GM12872 (cell line): Measurements from ENCODE around the gene ARAP1.

Experiments
- TF ChIP-seq, protein P1 (sequence below): IDR thresholded peaks from 3 replicates; pipeline ENCODE4 v1.5.1; 2011; ENCODE audit warnings: low read depth, mild to moderate bottlenecking, low read length, moderate library complexity; ENCODE audit not compliant: insufficient read depth

ARAP1 gene

DNA sequence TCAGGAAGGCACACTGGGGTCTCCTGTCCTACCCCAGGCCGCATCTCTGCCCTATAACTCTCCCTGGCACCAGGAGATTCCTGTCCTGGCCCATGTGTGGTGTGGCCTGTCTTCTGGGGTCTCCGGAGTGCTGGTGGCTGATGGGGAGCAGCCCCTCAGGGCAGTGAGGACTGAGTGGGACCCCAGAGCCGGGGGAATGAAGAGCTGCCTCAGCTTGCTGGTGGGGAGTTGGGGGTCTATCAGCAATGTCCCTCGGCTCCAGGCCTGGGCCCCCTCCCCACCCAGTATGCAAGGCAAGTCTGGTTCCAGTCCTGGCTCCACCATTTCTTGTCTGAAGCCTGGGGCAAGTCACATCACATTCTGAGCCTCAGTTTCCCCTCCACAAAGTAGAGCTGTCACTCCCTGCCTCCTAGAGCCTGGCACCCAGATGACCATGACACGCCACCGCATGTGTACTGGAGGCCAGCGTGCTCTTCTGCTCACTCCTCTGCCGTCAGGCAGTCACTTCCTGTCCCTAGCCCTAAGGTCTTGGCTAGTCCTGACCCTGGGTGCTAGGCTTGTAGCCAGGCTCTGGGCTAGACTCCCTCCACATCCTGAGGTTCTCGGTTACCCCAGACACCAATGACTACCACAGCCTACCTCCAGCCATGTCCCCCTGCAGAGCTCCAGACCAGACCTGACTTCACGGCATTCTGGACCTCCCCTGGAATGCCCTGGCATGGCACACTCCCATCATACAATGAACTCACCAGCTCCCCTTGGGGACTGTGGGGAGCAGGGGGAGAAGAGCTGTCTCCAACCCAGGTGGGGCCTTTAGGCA is 12.8 kb downstream of the ARAP1 start:
- TF ChIP-seq, protein P1, sequence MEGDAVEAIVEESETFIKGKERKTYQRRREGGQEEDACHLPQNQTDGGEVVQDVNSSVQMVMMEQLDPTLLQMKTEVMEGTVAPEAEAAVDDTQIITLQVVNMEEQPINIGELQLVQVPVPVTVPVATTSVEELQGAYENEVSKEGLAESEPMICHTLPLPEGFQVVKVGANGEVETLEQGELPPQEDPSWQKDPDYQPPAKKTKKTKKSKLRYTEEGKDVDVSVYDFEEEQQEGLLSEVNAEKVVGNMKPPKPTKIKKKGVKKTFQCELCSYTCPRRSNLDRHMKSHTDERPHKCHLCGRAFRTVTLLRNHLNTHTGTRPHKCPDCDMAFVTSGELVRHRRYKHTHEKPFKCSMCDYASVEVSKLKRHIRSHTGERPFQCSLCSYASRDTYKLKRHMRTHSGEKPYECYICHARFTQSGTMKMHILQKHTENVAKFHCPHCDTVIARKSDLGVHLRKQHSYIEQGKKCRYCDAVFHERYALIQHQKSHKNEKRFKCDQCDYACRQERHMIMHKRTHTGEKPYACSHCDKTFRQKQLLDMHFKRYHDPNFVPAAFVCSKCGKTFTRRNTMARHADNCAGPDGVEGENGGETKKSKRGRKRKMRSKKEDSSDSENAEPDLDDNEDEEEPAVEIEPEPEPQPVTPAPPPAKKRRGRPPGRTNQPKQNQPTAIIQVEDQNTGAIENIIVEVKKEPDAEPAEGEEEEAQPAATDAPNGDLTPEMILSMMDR: no peak

- TF ChIP-seq, protein P1: no peak
These were observed 13.7 kb downstream of the ARAP1 start for GRCh38 chr11:72738199-72739141.

DNA sequence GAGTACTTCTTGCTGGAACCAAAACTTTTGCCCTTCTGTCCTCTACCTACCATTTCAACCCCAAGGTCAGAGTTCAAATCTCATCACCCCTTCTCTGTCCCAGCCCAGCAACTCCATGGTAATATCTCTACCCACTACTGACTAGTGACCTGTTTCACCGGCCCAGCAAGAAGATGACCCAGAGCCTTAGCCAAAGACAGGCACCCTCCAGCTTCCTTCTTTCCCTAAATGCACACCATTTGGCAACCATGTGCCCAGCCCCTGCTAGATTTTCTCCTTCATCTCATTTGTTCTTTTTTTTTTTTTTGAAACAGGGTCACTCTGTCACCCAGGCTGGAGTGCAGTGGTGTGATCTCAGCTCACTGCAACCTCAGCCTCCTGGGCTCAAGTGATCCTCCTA is 14.9 kb downstream of the ARAP1 start:
- TF ChIP-seq, protein P1: no peak

DNA sequence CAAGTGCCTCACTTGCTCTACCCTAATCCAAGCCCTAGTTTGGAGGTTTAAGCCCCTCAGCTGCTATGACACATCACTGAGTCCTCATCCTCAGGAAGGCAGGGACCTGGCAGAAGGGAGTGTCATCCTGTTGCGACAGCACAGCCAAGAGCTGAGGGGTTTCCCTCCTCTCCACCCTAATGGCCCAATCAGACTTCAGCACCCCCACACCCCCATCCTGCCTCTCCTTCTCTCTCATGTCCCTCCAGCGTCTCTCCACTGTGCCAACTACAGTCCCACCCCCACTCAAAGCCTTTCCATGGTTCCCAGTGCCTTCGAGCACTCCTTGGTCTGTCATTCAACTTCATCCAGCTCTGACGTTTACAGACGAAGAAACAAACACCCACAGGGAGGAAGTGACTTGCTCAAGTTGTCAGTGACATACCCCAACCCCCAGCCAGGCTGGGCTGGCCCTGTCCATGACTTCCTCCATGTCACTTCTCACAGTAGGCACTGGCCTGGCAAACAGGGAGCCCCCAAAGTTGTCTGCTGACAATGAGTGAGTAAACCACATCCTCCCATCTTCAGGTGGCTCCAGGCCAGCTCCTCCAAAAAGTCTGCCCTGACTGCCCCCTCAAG is 15.6 kb downstream of the ARAP1 start:
- TF ChIP-seq, protein P1: no peak

- TF ChIP-seq, protein P1: no peak
These were observed 16.6 kb downstream of the ARAP1 start for GRCh38 chr11:72735495-72736027.

- TF ChIP-seq, protein P1: no peak
These were observed 19.9 kb downstream of the ARAP1 start for GRCh38 chr11:72732329-72732728.

DNA sequence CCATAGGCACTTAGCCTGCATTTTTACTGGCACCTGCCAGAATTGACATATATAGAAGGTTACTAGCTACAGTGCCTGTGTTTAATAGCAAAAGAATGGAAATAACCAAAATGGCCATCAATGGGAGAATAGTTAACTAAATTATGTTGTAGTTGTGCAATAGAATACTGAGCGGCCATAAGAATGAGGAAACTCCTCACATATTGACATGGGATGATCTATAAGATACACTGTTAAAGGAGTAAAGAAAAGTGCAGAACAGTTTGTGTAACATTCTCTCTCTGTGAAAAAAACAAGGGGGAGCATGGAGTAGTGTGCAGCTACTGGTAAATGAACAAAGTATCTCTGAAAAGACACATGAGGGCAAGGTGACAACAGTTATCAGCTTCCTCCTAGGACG is 21.5 kb downstream of the ARAP1 start:
- TF ChIP-seq, protein P1: no peak
